NT2/D1 (cell line): ENCODE measurements around the gene TBC1D7.

Experiments
- DNase-seq: peaks from one replicate; pipeline ENCODE4 v3.0.0-alpha.2; 2011; ENCODE audit warnings: low read depth, low spot score
- H3K27me3 ChIP-seq: 2 replicates; pipeline ENCODE4 v1.6.0; 2011; ENCODE audit warnings: mild to moderate bottlenecking; ENCODE audit not compliant: insufficient read length, insufficient read depth
- H3K36me3 ChIP-seq: 2 replicates; pipeline ENCODE4 v1.6.1; 2011; ENCODE audit warnings: mild to moderate bottlenecking, low read length, mixed read lengths; ENCODE audit not compliant: insufficient read depth, insufficient read length
- H3K4me1 ChIP-seq: 2 replicates; pipeline ENCODE4 v1.5.1; 2011; ENCODE audit not compliant: insufficient read depth, insufficient read length
- H3K4me3 ChIP-seq: 2 replicates; pipeline ENCODE4 v1.5.1; 2011; ENCODE audit warnings: low read depth; ENCODE audit not compliant: insufficient read length
- H3K9ac ChIP-seq: 2 replicates; pipeline ENCODE4 v1.6.0; 2011; ENCODE audit warnings: low read depth; ENCODE audit not compliant: insufficient read length
- H3K9me3 ChIP-seq: 2 replicates; pipeline ENCODE4 v1.5.1; 2011; ENCODE audit warnings: mild to moderate bottlenecking, low read length; ENCODE audit not compliant: insufficient read depth
- SUZ12 ChIP-seq: IDR thresholded peaks from 2 replicates; pipeline ENCODE4 v1.6.1; 2011; ENCODE audit not compliant: insufficient read length, insufficient read depth; ENCODE audit errors: extremely low read depth
- YY1 ChIP-seq: IDR thresholded peaks from 2 replicates; pipeline ENCODE4 v1.6.1; 2011; ENCODE audit not compliant: insufficient read length, insufficient read depth
- ZNF274 ChIP-seq: IDR thresholded peaks from 2 replicates; pipeline ENCODE4 v1.6.1; 2011; ENCODE audit warnings: mild to moderate bottlenecking, low read depth, low read length

The TBC1D7 gene

GRCh38 chr6:13262302-13263230, 65.8 kb downstream of the TBC1D7 start:
- TF ChIP-seq ZNF274 (no peak), SUZ12 (no peak), YY1 (no peak)
- no peak for DNase-seq
- no peaks in the 10 kb centered on the region for H3K4me1 ChIP-seq
- no peaks in the 10 kb centered on the region for H3K36me3 ChIP-seq
- no peak overlapping the region for H3K4me3 ChIP-seq
- H3K9ac ChIP-seq = no peak overlapping the region
- no peaks in the 10 kb centered on the region; the same call in 1 of the 2 replicates for H3K9me3 ChIP-seq
- no peaks in the 10 kb centered on the region for H3K27me3 ChIP-seq

- Histone ChIP-seq H3K27me3 (no peaks in the 10 kb centered on the region), H3K36me3 (no peaks in the 10 kb centered on the region), H3K9me3 (peaks cover 7% of the 10 kb centered on the region; the same call in 1 of the 2 replicates), H3K4me3 (no peak overlapping the region), H3K4me1 (no peaks in the 10 kb centered on the region), H3K9ac (no peak overlapping the region)
- TF ChIP-seq ZNF274 (no peak), SUZ12 (no peak), YY1 (no peak)
- DNase-seq = no peak
Measured at GRCh38 chr6:13261464-13261994, 66.8 kb downstream of the TBC1D7 start.

- no peak for DNase-seq
- H3K4me1 ChIP-seq = no peaks in the 10 kb centered on the region
- H3K27me3 ChIP-seq = no peaks in the 10 kb centered on the region
- H3K36me3 ChIP-seq = no peaks in the 10 kb centered on the region
- no peak for TF ChIP-seq ZNF274
- TF ChIP-seq YY1 = no peak
- TF ChIP-seq SUZ12 = no peak
- no peak overlapping the region for H3K4me3 ChIP-seq
- H3K9me3 ChIP-seq = peaks cover 14% of the 10 kb centered on the region; the same call in 1 of the 2 replicates
- no peak overlapping the region for H3K9ac ChIP-seq
Measured at GRCh38 chr6:13260831-13261230, 67.5 kb downstream of the TBC1D7 start.

- H3K36me3 ChIP-seq = no peaks in the 10 kb centered on the region
- H3K27me3 ChIP-seq = no peaks in the 10 kb centered on the region
- H3K4me1 ChIP-seq = no peaks in the 10 kb centered on the region
- H3K4me3 ChIP-seq = no peak overlapping the region
- no peak overlapping the region for H3K9ac ChIP-seq
- DNase-seq = no peak
- H3K9me3 ChIP-seq = peaks cover 21% of the 10 kb centered on the region; the same call in 1 of the 2 replicates
- TF ChIP-seq SUZ12 (no peak), YY1 (no peak), ZNF274 (no peak)
Measured at GRCh38 chr6:13260101-13260598, 68.2 kb downstream of the TBC1D7 start.

GRCh38 chr6:13259393-13259792, 68.9 kb downstream of the TBC1D7 start:
- peaks cover 28% of the 10 kb centered on the region; the same call in 1 of the 2 replicates for H3K9me3 ChIP-seq
- H3K4me3 ChIP-seq = no peak overlapping the region
- TF ChIP-seq YY1 (no peak), SUZ12 (no peak), ZNF274 (no peak)
- H3K9ac ChIP-seq = no peak overlapping the region
- no peak for DNase-seq
- no peaks in the 10 kb centered on the region for H3K36me3 ChIP-seq
- no peaks in the 10 kb centered on the region for H3K27me3 ChIP-seq
- no peaks in the 10 kb centered on the region for H3K4me1 ChIP-seq

GRCh38 chr6:13256266-13257001, 71.9 kb downstream of the TBC1D7 start:
- Histone ChIP-seq H3K27me3 (no peaks in the 10 kb centered on the region), H3K4me3 (no peak overlapping the region), H3K9ac (no peak overlapping the region), H3K4me1 (no peaks in the 10 kb centered on the region), H3K36me3 (no peaks in the 10 kb centered on the region), H3K9me3 (peaks cover 31% of the 10 kb centered on the region; the same call in 1 of the 2 replicates)
- no peak for TF ChIP-seq ZNF274
- TF ChIP-seq YY1 = no peak
- TF ChIP-seq SUZ12 = no peak
- no peak for DNase-seq
